ENCODE results near the gene AGXT. TPM values are rescaled to one million over a fixed set of nuclear protein-coding genes. Genes with fewer than 3 reads are reported as not detected.

Gene AGXT
- total RNA-seq, 1 experiment from 2014 or later, result 0.34 TPM

DNA sequence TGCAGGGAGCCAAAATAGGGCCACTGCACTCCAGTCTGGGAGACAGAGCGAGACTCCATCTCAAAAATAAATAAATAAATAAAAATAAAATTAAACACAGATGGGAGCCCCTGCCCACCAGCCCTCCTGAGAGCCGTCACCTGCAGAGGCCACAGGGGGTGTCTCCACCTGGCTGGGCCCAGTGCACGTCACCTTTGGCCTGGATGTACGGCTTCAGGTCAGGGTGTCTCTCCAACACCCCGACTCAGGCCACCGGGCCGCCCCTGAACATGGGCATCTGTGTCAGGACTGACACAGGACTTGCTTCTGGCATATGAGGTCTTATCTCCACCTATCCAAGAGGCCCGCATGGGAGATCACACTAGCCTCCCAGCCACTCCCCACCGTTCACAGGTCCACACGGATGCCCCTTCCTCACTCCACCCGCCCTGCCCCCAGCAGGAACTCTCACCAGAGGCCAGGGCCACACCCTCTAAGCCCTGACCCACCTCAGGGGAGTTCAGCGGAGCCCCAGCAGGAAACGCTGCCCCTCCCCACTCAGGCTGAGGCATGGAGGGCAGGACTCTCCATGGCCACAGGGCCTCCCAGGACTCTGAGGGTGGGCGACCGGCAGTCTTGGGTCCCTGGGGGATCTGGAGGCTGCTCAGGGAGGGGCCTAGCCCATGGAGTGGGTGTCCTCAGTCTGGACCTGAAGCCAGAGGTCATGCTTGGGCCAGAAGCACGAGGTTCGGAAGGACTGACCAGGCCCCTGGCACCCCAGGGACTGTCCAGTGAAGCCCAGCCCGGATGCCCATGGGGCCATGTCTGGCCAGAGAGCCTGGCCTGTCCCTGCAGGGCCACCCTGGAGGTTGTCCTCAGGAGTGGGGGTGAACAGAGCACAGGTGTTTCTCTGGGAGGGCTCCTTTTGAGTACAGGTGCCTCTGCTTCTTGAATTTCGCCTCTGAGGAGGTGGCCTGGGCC, 35.9 kb downstream of the AGXT start (continued):
- TF ChIP-seq, protein P1, sequence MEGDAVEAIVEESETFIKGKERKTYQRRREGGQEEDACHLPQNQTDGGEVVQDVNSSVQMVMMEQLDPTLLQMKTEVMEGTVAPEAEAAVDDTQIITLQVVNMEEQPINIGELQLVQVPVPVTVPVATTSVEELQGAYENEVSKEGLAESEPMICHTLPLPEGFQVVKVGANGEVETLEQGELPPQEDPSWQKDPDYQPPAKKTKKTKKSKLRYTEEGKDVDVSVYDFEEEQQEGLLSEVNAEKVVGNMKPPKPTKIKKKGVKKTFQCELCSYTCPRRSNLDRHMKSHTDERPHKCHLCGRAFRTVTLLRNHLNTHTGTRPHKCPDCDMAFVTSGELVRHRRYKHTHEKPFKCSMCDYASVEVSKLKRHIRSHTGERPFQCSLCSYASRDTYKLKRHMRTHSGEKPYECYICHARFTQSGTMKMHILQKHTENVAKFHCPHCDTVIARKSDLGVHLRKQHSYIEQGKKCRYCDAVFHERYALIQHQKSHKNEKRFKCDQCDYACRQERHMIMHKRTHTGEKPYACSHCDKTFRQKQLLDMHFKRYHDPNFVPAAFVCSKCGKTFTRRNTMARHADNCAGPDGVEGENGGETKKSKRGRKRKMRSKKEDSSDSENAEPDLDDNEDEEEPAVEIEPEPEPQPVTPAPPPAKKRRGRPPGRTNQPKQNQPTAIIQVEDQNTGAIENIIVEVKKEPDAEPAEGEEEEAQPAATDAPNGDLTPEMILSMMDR (IDR thresholded peaks at IDR 0.05 in 2 of 3, conservative IDR thresholded peaks at IDR 0.05 in 1 of 3; ENCODE audit: borderline replicate concordance in 1 of 3, insufficient read depth in 1 of 3, low read depth in 2 of 3, low read length in 2 of 3), result no peak
- no peak for TF ChIP-seq FOSL1 (IDR thresholded peaks at IDR 0.05; ENCODE audit: low read depth)
- TF ChIP-seq TCF7L2 (IDR thresholded peaks at IDR 0.05; ENCODE audit: borderline replicate concordance, extremely low read depth, insufficient read depth, insufficient read length), result no peak

DNA sequence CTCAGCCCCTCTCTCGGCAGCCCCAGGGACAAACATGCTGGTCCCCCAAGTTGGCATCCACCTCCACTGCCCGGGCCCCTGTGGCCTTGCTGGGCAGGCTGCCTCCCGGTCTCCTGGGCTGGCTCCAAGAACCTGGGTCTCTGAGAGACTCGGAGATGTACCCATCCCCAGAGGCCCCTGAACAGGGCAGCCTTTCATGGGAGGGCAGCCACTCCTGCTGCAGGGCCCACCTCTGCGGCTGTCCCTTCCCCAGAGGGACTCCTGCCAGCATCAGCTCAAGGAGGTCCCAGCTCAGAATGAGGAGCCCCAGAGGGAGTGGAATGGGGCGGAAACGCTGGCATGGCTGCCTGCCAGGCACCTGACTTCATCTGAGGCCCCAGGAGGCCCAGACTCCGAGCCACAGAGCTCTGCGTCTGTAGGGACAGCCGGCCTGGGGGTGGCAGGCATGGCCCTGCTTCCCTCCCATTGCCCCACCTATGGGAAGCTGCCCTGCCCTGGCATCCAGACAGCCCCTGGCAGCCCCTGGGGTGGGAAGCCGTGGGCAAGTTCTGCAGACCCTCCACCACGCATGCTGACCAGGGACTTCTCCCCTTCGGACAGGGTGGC, 36.7 kb downstream of the AGXT start:
- intact Hi-C loops (cut with micrococcal nuclease), result no loop called here
- peaks cover 12% of the 10 kb centered on the region; the same call in 1 of the 2 replicates for H3K27me3 ChIP-seq (ENCODE audit: insufficient read depth, low read length)
- no peaks in the 10 kb centered on the region for H3K9me2 ChIP-seq (ENCODE audit: insufficient read depth)
- no peak overlapping the region for H3K4me3 ChIP-seq (replicated peaks in 1 of 2; ENCODE audit: low read depth in 1 of 2, low read length in 2 of 2)
- TF ChIP-seq, protein P2, sequence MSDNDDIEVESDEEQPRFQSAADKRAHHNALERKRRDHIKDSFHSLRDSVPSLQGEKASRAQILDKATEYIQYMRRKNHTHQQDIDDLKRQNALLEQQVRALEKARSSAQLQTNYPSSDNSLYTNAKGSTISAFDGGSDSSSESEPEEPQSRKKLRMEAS (IDR thresholded peaks at IDR 0.05), result no peak
- TF ChIP-seq JUND (IDR thresholded peaks at IDR 0.05) (no peak), POLR2AphosphoS5 (IDR thresholded peaks at IDR 0.05; ENCODE audit: low read depth, low read length) (no peak), ZFX (IDR thresholded peaks at IDR 0.05) (no peak), CEBPB (IDR thresholded peaks at IDR 0.05; ENCODE audit: low read depth) (no peak), SRF (IDR thresholded peaks at IDR 0.05; ENCODE audit: low read depth) (no peak), FOSL1 (IDR thresholded peaks at IDR 0.05; ENCODE audit: low read depth) (no peak), TCF7L2 (IDR thresholded peaks at IDR 0.05; ENCODE audit: borderline replicate concordance, extremely low read depth, insufficient read depth, insufficient read length) (no peak), CBX3 (IDR thresholded peaks at IDR 0.05; ENCODE audit: low read depth) (no peak), YY1 (IDR thresholded peaks at IDR 0.05; ENCODE audit: extremely low read depth, insufficient replicate concordance, low read depth, low read length) (no peak)
- TF ChIP-seq, protein P3, sequence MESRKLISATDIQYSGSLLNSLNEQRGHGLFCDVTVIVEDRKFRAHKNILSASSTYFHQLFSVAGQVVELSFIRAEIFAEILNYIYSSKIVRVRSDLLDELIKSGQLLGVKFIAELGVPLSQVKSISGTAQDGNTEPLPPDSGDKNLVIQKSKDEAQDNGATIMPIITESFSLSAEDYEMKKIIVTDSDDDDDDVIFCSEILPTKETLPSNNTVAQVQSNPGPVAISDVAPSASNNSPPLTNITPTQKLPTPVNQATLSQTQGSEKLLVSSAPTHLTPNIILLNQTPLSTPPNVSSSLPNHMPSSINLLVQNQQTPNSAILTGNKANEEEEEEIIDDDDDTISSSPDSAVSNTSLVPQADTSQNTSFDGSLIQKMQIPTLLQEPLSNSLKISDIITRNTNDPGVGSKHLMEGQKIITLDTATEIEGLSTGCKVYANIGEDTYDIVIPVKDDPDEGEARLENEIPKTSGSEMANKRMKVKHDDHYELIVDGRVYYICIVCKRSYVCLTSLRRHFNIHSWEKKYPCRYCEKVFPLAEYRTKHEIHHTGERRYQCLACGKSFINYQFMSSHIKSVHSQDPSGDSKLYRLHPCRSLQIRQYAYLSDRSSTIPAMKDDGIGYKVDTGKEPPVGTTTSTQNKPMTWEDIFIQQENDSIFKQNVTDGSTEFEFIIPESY (IDR thresholded peaks at IDR 0.05; ENCODE audit: extremely low read depth, insufficient replicate concordance, low read length), result no peak
- TF ChIP-seq, protein P4, sequence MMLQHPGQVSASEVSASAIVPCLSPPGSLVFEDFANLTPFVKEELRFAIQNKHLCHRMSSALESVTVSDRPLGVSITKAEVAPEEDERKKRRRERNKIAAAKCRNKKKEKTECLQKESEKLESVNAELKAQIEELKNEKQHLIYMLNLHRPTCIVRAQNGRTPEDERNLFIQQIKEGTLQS (IDR thresholded peaks at IDR 0.05), result no peak
- ATAC-seq (peak; percentile 28; the same call in 1 of the 2 replicates), DNase-seq (ENCODE audit: low read depth, low spot score) (no peak)
- H3K9ac ChIP-seq (ENCODE audit: low read length), result no peak overlapping the region
- ChIA-PET CTCF (interaction anchor here (1.3 kb wide), 1 partner anchor 9 kb away, joined by 3 read pairs; no protein-coding TSS in a partner anchor), RAD21 (ENCODE audit: low non-redundant PET in 1 of 2, low total read pairs in 2 of 2, uncharacterized antibody in 2 of 2, unreplicated experiment in 2 of 2) (no interaction called here), POLR2A (no interaction called here)
- no peak overlapping the region for H3K27ac ChIP-seq (ENCODE audit: low read depth, low read length)
- H3K4me1 ChIP-seq (ENCODE audit: control insufficient read depth in 1 of 2, insufficient read depth in 2 of 2, low read length in 2 of 2), result no peaks in the 10 kb centered on the region
- no peaks in the 10 kb centered on the region for H3K9me3 ChIP-seq (ENCODE audit: control insufficient read depth in 1 of 2, insufficient read depth in 1 of 2, low read depth in 1 of 2, low read length in 2 of 2)
- no TSS peak for BruUV-seq (replicated peaks)
- H3K4me2 ChIP-seq (ENCODE audit: low read length), result no peak overlapping the region
- no peaks in the 10 kb centered on the region for H4K20me1 ChIP-seq (ENCODE audit: insufficient read depth)
- no peaks in the 10 kb centered on the region for H3K79me2 ChIP-seq (ENCODE audit: insufficient read depth, low read length)
- H3K36me3 ChIP-seq (ENCODE audit: control insufficient read depth in 1 of 2, insufficient read depth in 2 of 2, low read length in 2 of 2), result no peaks in the 10 kb centered on the region
- no peak overlapping the region for H2AFZ ChIP-seq (ENCODE audit: low read depth, low read length, poor library complexity, severe bottlenecking)
